Fibroblast of the aortic adventitia (primary cell): ENCODE measurements around the gene TMPRSS4. TPM values are rescaled to one million over a fixed set of nuclear protein-coding genes. Genes with fewer than 3 reads are reported as not detected.

Experiments
- DNase-seq: peaks from one replicate; pipeline ENCODE4 v3.0.0-alpha.2; 2010; ENCODE audit warnings: low read depth
- H3K4me3 ChIP-seq: 2 replicates; pipeline ENCODE4 v1.5.1; 2011; ENCODE audit warnings: low read depth, mild to moderate bottlenecking, control low read depth, low read length, moderate library complexity
- CTCF ChIP-seq: IDR thresholded peaks from 2 replicates; pipeline ENCODE4 v1.5.1; 2011; ENCODE audit warnings: mild to moderate bottlenecking, low read length, control low read depth, inconsistent platforms; ENCODE audit not compliant: insufficient read depth
- total RNA-seq: library from RNA; depleted of rRNA; stranded (reverse); fragments of >200 nt; gene quantifications from 2 replicates; pipeline ENCODE4 v1.2.3, GENCODE V29; 2012; ENCODE audit warnings: low replicate concordance

The TMPRSS4 gene
- total RNA-seq, 1 donor = not detected

- peak within 1 kb of the TSS; percentile 58 for H3K4me3 ChIP-seq
- TF ChIP-seq CTCF = no peak
- DNase-seq = peak; percentile 22
Measured at GRCh38 chr11:118152552-118153471, 75.9 kb downstream of the TMPRSS4 start, which contains the start of gene SCN4B. SCN4B (minus strand) TSS chr11:118152823; CDS start chr11:118152673, 150 bp downstream.

GRCh38 chr11:118153516-118153915 is 76.6 kb downstream of the TMPRSS4 start:
- no peak for DNase-seq
- no peak for TF ChIP-seq CTCF
- H3K4me3 ChIP-seq = no peak overlapping the region

GRCh38 chr11:118153976-118154375 is 77.1 kb downstream of the TMPRSS4 start:
- no peak for TF ChIP-seq CTCF
- no peak for DNase-seq
- no peak overlapping the region for H3K4me3 ChIP-seq

GRCh38 chr11:118154641-118155040 is 77.8 kb downstream of the TMPRSS4 start:
- no peak overlapping the region for H3K4me3 ChIP-seq
- no peak for TF ChIP-seq CTCF
- DNase-seq = no peak

- no peak overlapping the region for H3K4me3 ChIP-seq
- DNase-seq = no peak
- no peak for TF ChIP-seq CTCF
Measured at GRCh38 chr11:118155776-118156530, 79.1 kb downstream of the TMPRSS4 start.

- TF ChIP-seq CTCF = no peak
- no peak for DNase-seq
- no peak overlapping the region for H3K4me3 ChIP-seq
Measured at GRCh38 chr11:118156531-118157185, 79.8 kb downstream of the TMPRSS4 start.
